HEK293 (cell line): ENCODE data around the gene RITA1.

Source experiments
- CTCF ChIA-PET: fragments of 350-600 bp; formaldehyde crosslinking; extraction: SDS; loops from one replicate; lab custom pipeline; 2021; ENCODE audit warnings: antibody characterized with exemption; lab: Yijun Ruan, JAX
- POLR2A ChIA-PET: fragments of 300-600 bp; formaldehyde crosslinking; extraction: SDS; loops from one replicate; lab custom pipeline; 2020; ENCODE audit warnings: antibody characterized with exemption, inconsistent platforms; lab: Yijun Ruan, JAX
- H3K27ac ChIP-seq: fragments of 200-500 bp; sonication (Bioruptor generic); 2 replicates; pipeline ENCODE4 v1.5.1; 2014; ENCODE audit warnings: low read depth, low read length, control low read depth, inconsistent platforms; ENCODE audit errors: extremely low read depth
- H3K36me3 ChIP-seq, 2 experiments: fragments of 200-500 bp in 1 of 2; sonication (Bioruptor generic) in 1 of 2; 1 replicate in 1 of 2; 2 replicates in 1 of 2; pipeline ENCODE4 v1.5.1; 2014 to 2017; ENCODE audit warnings: inconsistent platforms in 2 of 2, low read length in 2 of 2; ENCODE audit not compliant: control insufficient read depth in 2 of 2, insufficient read depth in 1 of 2
- H3K4me1 ChIP-seq: fragments of 200-500 bp; sonication (Bioruptor generic); 2 replicates; pipeline ENCODE4 v1.5.1; 2014; ENCODE audit warnings: mild to moderate bottlenecking, low read length, inconsistent platforms; ENCODE audit not compliant: control insufficient read depth, insufficient read depth
- H3K4me3 ChIP-seq: 2 replicates; pipeline ENCODE4 v1.5.1; 2011; ENCODE audit warnings: low read depth, mild to moderate bottlenecking, control low read depth, low read length, moderate library complexity
- H3K9me3 ChIP-seq: fragments of 200-500 bp; sonication (Bioruptor generic); 2 replicates; pipeline ENCODE4 v1.5.1; 2014; ENCODE audit warnings: low read depth, low read length, inconsistent platforms; ENCODE audit not compliant: control insufficient read depth, insufficient read depth
- GLIS1 ChIP-seq: fragments of 450-650 bp; formaldehyde crosslinking; IDR thresholded peaks from 2 replicates; pipeline ENCODE4 v1.5.1; 2016; ENCODE audit warnings: missing biosample characterization, missing genetic modification characterization
- RBAK ChIP-seq: fragments of 450-650 bp; formaldehyde crosslinking; IDR thresholded peaks from 2 replicates; pipeline ENCODE4 v1.5.1; 2016; ENCODE audit warnings: missing biosample characterization, missing genetic modification characterization
- SP2 ChIP-seq: fragments of 450-650 bp; formaldehyde crosslinking; IDR thresholded peaks from 2 replicates; pipeline ENCODE4 v1.5.1; 2016; ENCODE audit warnings: missing biosample characterization, missing genetic modification characterization
- ZBTB1 ChIP-seq: fragments of 450-650 bp; formaldehyde crosslinking; IDR thresholded peaks from 2 replicates; pipeline ENCODE4 v1.5.1; 2016; ENCODE audit warnings: missing biosample characterization, missing genetic modification characterization
- ZNF133 ChIP-seq: fragments of 450-650 bp; formaldehyde crosslinking; IDR thresholded peaks from 2 replicates; pipeline ENCODE4 v1.5.1; 2016; ENCODE audit warnings: missing biosample characterization, missing genetic modification characterization
- ZNF175 ChIP-seq: fragments of 450-650 bp; formaldehyde crosslinking; IDR thresholded peaks from 2 replicates; pipeline ENCODE4 v1.5.1; 2016; ENCODE audit warnings: missing biosample characterization, missing genetic modification characterization
- ZNF341 ChIP-seq: fragments of 450-650 bp; formaldehyde crosslinking; IDR thresholded peaks from 2 replicates; pipeline ENCODE4; 2016; ENCODE audit warnings: low read depth, missing biosample characterization, missing genetic modification characterization
- ZNF350 ChIP-seq: fragments of 450-650 bp; formaldehyde crosslinking; IDR thresholded peaks from 2 replicates; pipeline ENCODE4 v1.5.0; 2017; ENCODE audit warnings: missing biosample characterization, mild to moderate bottlenecking, missing genetic modification characterization
- ZNF37A ChIP-seq: fragments of 450-650 bp; IDR thresholded peaks from 2 replicates; pipeline ENCODE4 v1.5.1; 2018; ENCODE audit warnings: missing biosample characterization, missing genetic modification characterization
- ZNF433 ChIP-seq: fragments of 450-650 bp; formaldehyde crosslinking; IDR thresholded peaks from 2 replicates; pipeline ENCODE4 v1.5.1; 2016; ENCODE audit warnings: missing biosample characterization, missing genetic modification characterization, low read depth
- ZNF521 ChIP-seq: fragments of 450-650 bp; formaldehyde crosslinking; IDR thresholded peaks from 2 replicates; pipeline ENCODE4 v1.5.1; 2017; ENCODE audit warnings: missing biosample characterization, mild to moderate bottlenecking, missing genetic modification characterization
- TF ChIP-seq, protein P1 (sequence below): fragments of 450-650 bp; formaldehyde crosslinking; conservative IDR thresholded peaks from 2 replicates; pipeline ENCODE4 v1.5.1; 2016; ENCODE audit warnings: low read depth, missing biosample characterization, missing genetic modification characterization
- TF ChIP-seq, protein P2 (sequence below): fragments of 450-650 bp; formaldehyde crosslinking; IDR thresholded peaks from 2 replicates; pipeline ENCODE4 v1.5.1; 2016; ENCODE audit warnings: missing biosample characterization, missing genetic modification characterization
- TF ChIP-seq, protein P3 (sequence below): fragments of 450-650 bp; formaldehyde crosslinking; IDR thresholded peaks from 2 replicates; pipeline ENCODE4 v1.5.1; 2016; ENCODE audit warnings: missing biosample characterization, missing genetic modification characterization
- TF ChIP-seq, protein P4 (sequence below): fragments of 450-650 bp; formaldehyde crosslinking; IDR thresholded peaks from 2 replicates; pipeline ENCODE4; 2016; ENCODE audit warnings: missing biosample characterization, missing genetic modification characterization

Gene RITA1

DNA sequence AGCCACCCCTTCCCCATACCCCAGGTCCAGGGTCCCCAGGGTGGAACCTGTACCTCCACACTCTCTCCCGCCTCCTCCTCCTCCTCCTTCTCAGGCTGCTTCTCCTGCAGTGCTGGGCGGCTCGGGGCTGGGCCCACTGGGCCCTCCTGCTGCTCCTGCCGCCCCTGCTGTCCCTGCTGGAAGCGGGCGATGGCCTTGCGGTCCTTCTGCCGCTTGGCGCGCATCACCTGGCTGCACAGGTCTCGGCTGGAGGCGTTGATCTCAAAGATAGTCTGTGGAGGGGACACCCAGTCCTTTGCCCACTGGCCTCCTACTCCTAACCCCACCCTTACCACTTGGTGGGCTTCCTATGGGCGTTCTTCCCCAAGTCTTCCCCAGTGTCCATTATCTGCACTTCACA, 21.5 kb upstream of the RITA1 start (continued):
- TF ChIP-seq, protein P1, sequence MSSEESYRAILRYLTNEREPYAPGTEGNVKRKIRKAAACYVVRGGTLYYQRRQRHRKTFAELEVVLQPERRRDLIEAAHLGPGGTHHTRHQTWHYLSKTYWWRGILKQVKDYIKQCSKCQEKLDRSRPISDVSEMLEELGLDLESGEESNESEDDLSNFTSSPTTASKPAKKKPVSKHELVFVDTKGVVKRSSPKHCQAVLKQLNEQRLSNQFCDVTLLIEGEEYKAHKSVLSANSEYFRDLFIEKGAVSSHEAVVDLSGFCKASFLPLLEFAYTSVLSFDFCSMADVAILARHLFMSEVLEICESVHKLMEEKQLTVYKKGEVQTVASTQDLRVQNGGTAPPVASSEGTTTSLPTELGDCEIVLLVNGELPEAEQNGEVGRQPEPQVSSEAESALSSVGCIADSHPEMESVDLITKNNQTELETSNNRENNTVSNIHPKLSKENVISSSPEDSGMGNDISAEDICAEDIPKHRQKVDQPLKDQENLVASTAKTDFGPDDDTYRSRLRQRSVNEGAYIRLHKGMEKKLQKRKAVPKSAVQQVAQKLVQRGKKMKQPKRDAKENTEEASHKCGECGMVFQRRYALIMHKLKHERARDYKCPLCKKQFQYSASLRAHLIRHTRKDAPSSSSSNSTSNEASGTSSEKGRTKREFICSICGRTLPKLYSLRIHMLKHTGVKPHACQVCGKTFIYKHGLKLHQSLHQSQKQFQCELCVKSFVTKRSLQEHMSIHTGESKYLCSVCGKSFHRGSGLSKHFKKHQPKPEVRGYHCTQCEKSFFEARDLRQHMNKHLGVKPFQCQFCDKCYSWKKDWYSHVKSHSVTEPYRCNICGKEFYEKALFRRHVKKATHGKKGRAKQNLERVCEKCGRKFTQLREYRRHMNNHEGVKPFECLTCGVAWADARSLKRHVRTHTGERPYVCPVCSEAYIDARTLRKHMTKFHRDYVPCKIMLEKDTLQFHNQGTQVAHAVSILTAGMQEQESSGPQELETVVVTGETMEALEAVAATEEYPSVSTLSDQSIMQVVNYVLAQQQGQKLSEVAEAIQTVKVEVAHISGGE (tag by site-specific recombination), result no peak

DNA sequence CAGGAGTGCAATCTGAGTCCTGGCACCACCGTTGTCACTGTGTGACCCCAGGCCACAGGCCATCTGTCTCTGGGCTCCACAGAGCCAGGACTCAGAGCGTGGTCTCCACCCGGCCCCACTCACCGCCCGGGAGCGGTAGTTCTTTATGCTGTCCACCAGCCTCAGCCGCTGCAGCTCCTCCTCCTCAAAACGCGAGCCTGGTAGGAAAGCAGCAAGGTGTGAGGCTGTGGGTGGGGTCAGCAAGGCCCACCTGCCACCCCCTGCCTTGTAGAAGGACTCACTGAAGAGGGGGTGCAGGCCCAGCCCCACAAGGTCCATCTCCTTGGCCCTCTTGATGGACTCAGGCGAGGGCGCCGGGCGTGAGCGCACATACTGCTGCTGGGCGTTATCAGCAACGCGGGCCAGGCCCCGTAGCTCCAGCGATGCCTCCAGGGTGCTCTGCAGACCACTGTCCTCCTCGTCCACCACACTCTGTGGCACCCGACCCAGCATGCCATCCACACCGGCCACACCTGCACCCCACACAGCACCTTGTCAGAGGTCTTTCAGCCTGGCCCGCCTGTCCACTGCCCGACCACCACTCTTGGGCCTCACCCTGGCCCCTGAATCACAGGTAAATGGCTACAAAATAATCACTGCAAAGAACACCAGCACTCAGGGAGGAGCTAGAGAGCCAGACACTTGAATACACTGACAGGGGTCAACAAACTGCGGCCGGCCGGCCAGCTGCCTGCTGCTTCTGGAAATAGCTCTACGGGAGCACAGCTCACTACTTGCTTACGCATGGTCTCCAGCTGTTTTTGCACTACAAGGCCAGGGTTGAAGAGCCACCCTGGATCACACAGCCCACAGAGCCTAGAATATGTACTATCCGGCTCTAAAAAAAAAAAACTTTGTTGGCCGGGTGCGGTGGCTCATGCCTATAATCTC, 19.7 kb upstream of the RITA1 start:
- ChIA-PET POLR2A (interaction anchor here (1.9 kb wide), 1 partner anchor 8 kb away, joined by 4 read pairs; no protein-coding TSS in a partner anchor), CTCF (interaction anchor here (0.6 to 2.0 kb wide), 4 partner anchors 8 to 174 kb away, joined by 3 to 12 read pairs (median 5); no protein-coding TSS in a partner anchor)
- Histone ChIP-seq H3K36me3 (peaks cover 22 to 85% of the 10 kb centered on the region in 2 experiments; a peak in 2 of 3 replicates), H3K4me3 (no peak overlapping the region), H3K9me3 (no peaks in the 10 kb centered on the region), H3K27ac (no peak overlapping the region), H3K4me1 (no peaks in the 10 kb centered on the region; the same call in 1 of the 2 replicates)
- TF ChIP-seq ZNF350 (tag by site-specific recombination) (no peak), ZBTB1 (tag by site-specific recombination) (no peak), ZNF37A (tag by site-specific recombination) (no peak), ZNF175 (no peak), RBAK (tag by site-specific recombination) (no peak), ZNF433 (tag by site-specific recombination) (no peak), ZNF521 (no peak), SP2 (no peak), ZNF133 (no peak)
- TF ChIP-seq, protein P2, sequence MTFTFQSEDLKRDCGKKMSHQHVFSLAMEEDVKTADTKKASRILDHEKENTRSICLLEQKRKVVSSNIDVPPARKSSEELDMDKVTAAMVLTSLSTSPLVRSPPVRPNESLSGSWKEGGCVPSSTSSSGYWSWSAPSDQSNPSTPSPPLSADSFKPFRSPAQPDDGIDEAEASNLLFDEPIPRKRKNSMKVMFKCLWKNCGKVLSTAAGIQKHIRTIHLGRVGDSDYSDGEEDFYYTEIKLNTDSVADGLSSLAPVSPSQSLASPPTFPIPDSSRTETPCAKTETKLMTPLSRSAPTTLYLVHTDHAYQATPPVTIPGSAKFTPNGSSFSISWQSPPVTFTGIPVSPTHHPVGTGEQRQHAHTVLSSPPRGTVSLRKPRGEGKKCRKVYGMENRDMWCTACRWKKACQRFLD, result no peak
- TF ChIP-seq, protein P3, sequence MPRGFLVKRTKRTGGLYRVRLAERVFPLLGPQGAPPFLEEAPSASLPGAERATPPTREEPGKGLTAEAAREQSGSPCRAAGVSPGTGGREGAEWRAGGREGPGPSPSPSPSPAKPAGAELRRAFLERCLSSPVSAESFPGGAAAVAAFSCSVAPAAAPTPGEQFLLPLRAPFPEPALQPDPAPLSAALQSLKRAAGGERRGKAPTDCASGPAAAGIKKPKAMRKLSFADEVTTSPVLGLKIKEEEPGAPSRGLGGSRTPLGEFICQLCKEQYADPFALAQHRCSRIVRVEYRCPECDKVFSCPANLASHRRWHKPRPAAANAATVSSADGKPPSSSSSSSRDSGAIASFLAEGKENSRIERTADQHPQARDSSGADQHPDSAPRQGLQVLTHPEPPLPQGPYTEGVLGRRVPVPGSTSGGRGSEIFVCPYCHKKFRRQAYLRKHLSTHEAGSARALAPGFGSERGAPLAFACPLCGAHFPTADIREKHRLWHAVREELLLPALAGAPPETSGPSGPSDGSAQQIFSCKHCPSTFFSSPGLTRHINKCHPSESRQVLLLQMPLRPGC (tag by site-specific recombination), result no peak

DNA sequence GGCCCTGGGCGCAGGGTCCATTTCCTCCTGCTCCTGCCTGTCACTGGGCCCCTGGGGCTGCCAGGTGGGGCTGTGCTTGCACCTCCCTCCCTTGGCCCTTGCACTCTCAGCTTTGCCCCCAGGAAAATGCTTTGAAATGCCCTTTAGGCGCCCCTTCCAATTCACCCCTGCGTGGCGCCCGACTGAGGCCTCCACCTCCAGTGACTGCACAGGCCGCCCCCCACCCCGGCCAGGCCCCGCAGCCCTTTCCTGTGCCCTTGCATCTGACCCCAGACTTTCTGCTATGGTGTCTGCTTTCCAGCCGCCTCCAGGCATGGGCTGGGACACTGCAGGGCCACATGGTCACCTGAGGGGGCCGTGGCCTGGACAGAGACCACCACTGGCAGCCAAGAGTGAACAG, 17.7 kb upstream of the RITA1 start:
- CTCF ChIA-PET, result interaction anchor here (0.6 kb wide), 1 partner anchor 119 kb away, joined by 3 read pairs; no protein-coding TSS in a partner anchor
- H3K27ac ChIP-seq, result no peak overlapping the region
- no peaks in the 10 kb centered on the region for H3K4me1 ChIP-seq
- H3K36me3 ChIP-seq, result peaks cover 41 to 92% of the 10 kb centered on the region in 2 experiments; a peak in 2 of 3 replicates
- TF ChIP-seq GLIS1 (tag by site-specific recombination), result no peak
- TF ChIP-seq, protein P4, sequence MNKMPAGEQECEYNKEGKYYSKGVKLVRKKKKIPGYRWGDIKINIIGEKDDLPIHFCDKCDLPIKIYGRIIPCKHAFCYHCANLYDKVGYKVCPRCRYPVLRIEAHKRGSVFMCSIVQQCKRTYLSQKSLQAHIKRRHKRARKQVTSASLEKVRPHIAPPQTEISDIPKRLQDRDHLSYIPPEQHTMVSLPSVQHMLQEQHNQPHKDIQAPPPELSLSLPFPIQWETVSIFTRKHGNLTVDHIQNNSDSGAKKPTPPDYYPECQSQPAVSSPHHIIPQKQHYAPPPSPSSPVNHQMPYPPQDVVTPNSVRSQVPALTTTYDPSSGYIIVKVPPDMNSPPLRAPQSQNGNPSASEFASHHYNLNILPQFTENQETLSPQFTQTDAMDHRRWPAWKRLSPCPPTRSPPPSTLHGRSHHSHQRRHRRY (tag by site-specific recombination), result no peak
- TF ChIP-seq ZNF341 (tag by site-specific recombination), result 0 out of 2 replicates have a peak, but pooled peaks have one; percentile 19
- H3K9me3 ChIP-seq, result no peaks in the 10 kb centered on the region
- no peak overlapping the region for H3K4me3 ChIP-seq
- POLR2A ChIA-PET, result no interaction called here
